ENCODE data around the gene KRTAP13-3. TPM values are rescaled to one million over a fixed set of nuclear protein-coding genes. Genes with fewer than 3 reads are reported as not detected.

KRTAP13-3 gene
- polyA plus RNA-seq, 3 donors: not detected

Other genes with a start within 250 kb of the KRTAP13-3 start
- gene CLDN8, start 209.8 kb downstream of the KRTAP13-3 start, polyA plus RNA-seq: under 1 TPM in 1 of 3 donors, not detected in 2; 0.12 TPM
- not detected for gene KRTAP24-1, start 143.0 kb downstream of the KRTAP13-3 start, polyA plus RNA-seq
- not detected for gene KRTAP25-1, start 136.4 kb downstream of the KRTAP13-3 start, polyA plus RNA-seq
- not detected for gene KRTAP26-1, start 105.6 kb downstream of the KRTAP13-3 start, polyA plus RNA-seq
- not detected for gene KRTAP27-1, start 88.2 kb downstream of the KRTAP13-3 start, polyA plus RNA-seq
- not detected for gene KRTAP23-1, start 77.3 kb downstream of the KRTAP13-3 start, polyA plus RNA-seq
- not detected for gene KRTAP13-2, start 53.7 kb downstream of the KRTAP13-3 start, polyA plus RNA-seq
- not detected for gene KRTAP13-1, start 29.9 kb downstream of the KRTAP13-3 start, polyA plus RNA-seq
- not detected for gene KRTAP13-4, start 4.3 kb upstream of the KRTAP13-3 start, polyA plus RNA-seq
- not detected for gene KRTAP15-1, start 14.3 kb upstream of the KRTAP13-3 start, polyA plus RNA-seq
- gene KRTAP19-1, start 54.4 kb upstream of the KRTAP13-3 start, polyA plus RNA-seq: not detected
- gene KRTAP19-2, start 61.5 kb upstream of the KRTAP13-3 start, polyA plus RNA-seq: not detected
- gene KRTAP19-3, start 66.1 kb upstream of the KRTAP13-3 start, polyA plus RNA-seq: not detected
- gene KRTAP19-4, start 71.2 kb upstream of the KRTAP13-3 start, polyA plus RNA-seq: not detected
- not detected for gene KRTAP19-5, start 76.2 kb upstream of the KRTAP13-3 start, polyA plus RNA-seq
- gene KRTAP19-6, start 115.9 kb upstream of the KRTAP13-3 start, polyA plus RNA-seq: not detected
- gene KRTAP19-7, start 135.4 kb upstream of the KRTAP13-3 start, polyA plus RNA-seq: not detected
- gene KRTAP22-2, start 164.5 kb upstream of the KRTAP13-3 start, polyA plus RNA-seq: not detected
- not detected for gene KRTAP6-3, start 166.5 kb upstream of the KRTAP13-3 start, polyA plus RNA-seq
- not detected for gene KRTAP6-2, start 173.0 kb upstream of the KRTAP13-3 start, polyA plus RNA-seq
- not detected for gene KRTAP22-1, start 175.2 kb upstream of the KRTAP13-3 start, polyA plus RNA-seq
- not detected for gene KRTAP6-1, start 188.0 kb upstream of the KRTAP13-3 start, polyA plus RNA-seq
- gene KRTAP20-1, start 190.5 kb upstream of the KRTAP13-3 start, polyA plus RNA-seq: not detected
- not detected for gene KRTAP20-4, start 194.7 kb upstream of the KRTAP13-3 start, polyA plus RNA-seq
- gene KRTAP20-2, start 209.3 kb upstream of the KRTAP13-3 start, polyA plus RNA-seq: not detected
- gene KRTAP20-3, start 216.9 kb upstream of the KRTAP13-3 start, polyA plus RNA-seq: not detected

Measured in adipose tissue (tissue), 3 donors.